GM12878 (cell line): ENCODE measurements around the gene CHMP4B. TPM values are rescaled to one million over a fixed set of nuclear protein-coding genes. Genes with fewer than 3 reads are reported as not detected.

ENCODE experiments used
- ATAC-seq: fragments of 200-7000 bp; cut with Tn5 transposase; 3 replicates; pipeline ENCODE4 v1.9.1; 2020; ENCODE audit warnings: mild to moderate bottlenecking, moderate library complexity
- BruUV-seq: library from RNA; stranded (reverse); fragments of 400-500 nt; replicated peaks from 2 replicates; lab custom pipeline; 2021; lab: Mats Ljungman, UMichigan
- CTCF ChIA-PET: fragments of 300-600 bp; sonication (Branson Sonifier 250); formaldehyde crosslinking; extraction: SDS; loops from one replicate; lab custom pipeline; 2021; ENCODE audit warnings: inconsistent platforms; lab: Yijun Ruan, JAX
- POLR2A ChIA-PET: fragments of 350-600 bp; formaldehyde crosslinking; extraction: SDS; loops from one replicate; lab custom pipeline; 2021; ENCODE audit warnings: inconsistent platforms; lab: Charles Lee
- RAD21 ChIA-PET: fragments of 300-600 bp; sonication (Branson Sonifier 250); formaldehyde crosslinking; loops from one replicate; lab custom pipeline; 2023; ENCODE audit warnings: antibody characterized with exemption; ENCODE audit not compliant: unreplicated experiment; lab: Charles Lee
- SMC1A ChIA-PET: fragments of 300-600 bp; sonication (Branson Sonifier 250); formaldehyde crosslinking; loops from one replicate; lab custom pipeline; 2023; ENCODE audit not compliant: unreplicated experiment, uncharacterized antibody; lab: Charles Lee
- DNase-seq: peaks from one replicate; pipeline ENCODE4 v3.0.0-alpha.2; 2011; ENCODE audit warnings: low read depth, low spot score
- FAIRE-seq: peaks from 3 replicates; lab custom pipeline; 2011; peaks lifted over from hg19 to GRCh38; lab: Jason Lieb, UNC
- H2AFZ ChIP-seq: 2 replicates; pipeline ENCODE4 v1.6.0; 2011; ENCODE audit warnings: low read depth, low read length, control low read depth; ENCODE audit not compliant: control insufficient read depth
- H3K27ac ChIP-seq: 2 replicates; pipeline ENCODE4 v1.5.1; 2011; ENCODE audit warnings: control low read depth; ENCODE audit not compliant: control insufficient read depth, insufficient read depth
- H3K27me3 ChIP-seq, 2 experiments: replicated peaks in 1 of 2; 2 replicates each; pipeline versions ENCODE4 v1.6.0 to v1.6.1; 2011; ENCODE audit warnings: low read length in 1 of 2; ENCODE audit not compliant: control insufficient read depth in 2 of 2, insufficient read depth in 2 of 2
- H3K36me3 ChIP-seq, 2 experiments: 2 replicates each; pipeline ENCODE4 v1.5.1; 2011; ENCODE audit warnings: low read length in 1 of 2; ENCODE audit not compliant: control insufficient read depth in 2 of 2, insufficient read depth in 2 of 2
- H3K4me1 ChIP-seq: 2 replicates; pipeline ENCODE4 v1.6.1; 2011; ENCODE audit warnings: mild to moderate bottlenecking, low read length, moderate library complexity, mixed read lengths; ENCODE audit not compliant: control insufficient read depth, insufficient read depth
- H3K4me2 ChIP-seq: 2 replicates; pipeline ENCODE4 v1.6.0; 2011; ENCODE audit warnings: control low read depth; ENCODE audit not compliant: control insufficient read depth, insufficient read depth
- H3K4me3 ChIP-seq: fragments of 200-600 bp; sonication (generic); 2 replicates; pipeline ENCODE4 v1.5.1; 2016
- H3K79me2 ChIP-seq: 2 replicates; pipeline ENCODE4 v1.6.0; 2011; ENCODE audit warnings: low read length; ENCODE audit not compliant: control insufficient read depth, insufficient read depth
- H3K9ac ChIP-seq: 2 replicates; pipeline ENCODE4 v1.8.0; 2011; ENCODE audit warnings: low read length, control low read depth, mixed read lengths; ENCODE audit not compliant: control insufficient read depth, insufficient read depth
- H3K9me3 ChIP-seq: replicated peaks from 3 replicates; pipeline ENCODE4 v1.5.1; 2011; ENCODE audit warnings: mild to moderate bottlenecking, low read length; ENCODE audit not compliant: control insufficient read depth, insufficient read depth
- H4K20me1 ChIP-seq: 2 replicates; pipeline ENCODE4 v1.6.0; 2011; ENCODE audit not compliant: control insufficient read depth, insufficient read depth
- CEBPB ChIP-seq, 2 experiments: fragments of 150-350 bp in 1 of 2; IDR thresholded peaks; 2 replicates each; pipeline ENCODE4 v1.6.1; 2012 to 2014; ENCODE audit warnings: low read depth in 2 of 2, low read length in 2 of 2, borderline replicate concordance in 1 of 2, inconsistent platforms in 1 of 2
- EGR1 ChIP-seq, 2 experiments: IDR thresholded peaks; 1 replicate in 1 of 2; 2 replicates in 1 of 2; pipeline ENCODE4 v1.6.1; 2011 to 2012; ENCODE audit warnings: low read depth in 2 of 2, low read length in 2 of 2, borderline replicate concordance in 1 of 2, mild to moderate bottlenecking in 1 of 2, moderate library complexity in 1 of 2
- HCFC1 ChIP-seq: fragments of 150-350 bp; IDR thresholded peaks from 2 replicates; pipeline ENCODE4 v1.6.1; 2014; ENCODE audit warnings: low read length
- HDAC2 ChIP-seq: fragments of 200-600 bp; sonication (generic); IDR thresholded peaks from 2 replicates; pipeline ENCODE4 v1.6.1; 2017
- IRF4 ChIP-seq: IDR thresholded peaks from 2 replicates; pipeline ENCODE4 v1.6.1; 2011; ENCODE audit warnings: low read depth, low read length
- JUNB ChIP-seq: IDR thresholded peaks from 2 replicates; pipeline ENCODE4 v1.6.1; 2016; ENCODE audit warnings: antibody characterized with exemption, mild to moderate bottlenecking
- MAX ChIP-seq: IDR thresholded peaks from 2 replicates; pipeline ENCODE4 v1.6.1; 2012; ENCODE audit warnings: low read depth, low read length, improper control_type of control experiment
- PML ChIP-seq: IDR thresholded peaks from 2 replicates; pipeline ENCODE4 v1.6.1; 2012; ENCODE audit warnings: low read length, inconsistent platforms
- RUNX3 ChIP-seq: IDR thresholded peaks from 2 replicates; pipeline ENCODE4 v1.6.1; 2012; ENCODE audit warnings: low read length, inconsistent platforms
- SIX5 ChIP-seq: IDR thresholded peaks from 2 replicates; pipeline ENCODE4 v1.6.1; 2011; ENCODE audit warnings: mild to moderate bottlenecking, low read depth, low read length, moderate library complexity; ENCODE audit not compliant: severe bottlenecking
- SPI1 ChIP-seq: IDR thresholded peaks from 2 replicates; pipeline ENCODE4 v1.6.1; 2011; ENCODE audit warnings: low read depth, mild to moderate bottlenecking, low read length, moderate library complexity, borderline replicate concordance; ENCODE audit not compliant: insufficient read depth
- STAT1 ChIP-seq: fragments of 450-650 bp; conservative IDR thresholded peaks from 2 replicates; pipeline ENCODE4 v1.6.1; 2014; ENCODE audit warnings: antibody characterized with exemption, mild to moderate bottlenecking
- YY1 ChIP-seq: IDR thresholded peaks from 2 replicates; pipeline ENCODE4 v1.6.1; 2011; ENCODE audit warnings: low read depth, mild to moderate bottlenecking, low read length
- ZBTB40 ChIP-seq: fragments of 450-650 bp; IDR thresholded peaks from 2 replicates; pipeline ENCODE4 v1.6.1; 2016; ENCODE audit warnings: mild to moderate bottlenecking, moderate library complexity, borderline replicate concordance
- WGBS: methylation state at CpG from one replicate; pipeline ENCODE4 v1.1.6; 2016; ENCODE audit warnings: low lambda C conversion rate; ENCODE audit not compliant: insufficient replicate concordance, insufficient coverage; ENCODE audit errors: missing lambda C conversion rate; 5-methylcytosine and 5-hydroxymethylcytosine counted together
- in situ Hi-C: fragments of 300-500 bp; cut with MboI; formaldehyde crosslinking; loops from 9 replicates; pipeline ENCODE4 v1.14.3; 2018; ENCODE audit warnings: mixed read lengths
- intact Hi-C: fragments of 100-400 bp; cut with micrococcal nuclease; formaldehyde crosslinking; loops from one replicate; pipeline ENCODE4 v1.14.2; 2022; ENCODE audit not compliant: unreplicated experiment
- polyA plus RNA-seq, 11 experiments: library from polyadenylated mRNA; depleted of rRNA in 4 of 11; unstranded in 6 of 11; stranded (reverse) in 5 of 11; fragments of >200 nt; fragmentation: Nextera tagmentation in 4 of 11; fragmentation: Illumina TruSeq in 1 of 11; extraction: Ambion mirVana in 4 of 11; extraction: Trizol in 1 of 11; gene quantifications; 1 replicate in 1 of 11; 2 replicates in 10 of 11; pipeline versions ENCODE4 v1.2.1 to v1.2.3, GENCODE V29; 2011 to 2016; ENCODE audit warnings: inconsistent platforms in 2 of 11, missing spikeins in 2 of 11, low read depth in 1 of 11
- total RNA-seq, 4 experiments: library from RNA; depleted of rRNA in 3 of 4; stranded (reverse); fragments of >200 nt in 3 of 4; fragmentation: Illumina TruSeq in 1 of 4; extraction: Trizol in 1 of 4; gene quantifications; 2 replicates each; pipeline versions ENCODE4 v1.2.1 to v1.2.3, GENCODE V29; 2013 to 2021

The CHMP4B gene
- total and polyA plus RNA-seq, 10 of the 15 experiments (the other 5 are each of a cell fraction or from before 2014, with no cell fraction given), result 4.2 to 118 (median 49.6) TPM

GRCh38 chr20:33869283-33869682 is 58.1 kb downstream of the CHMP4B start:
- in situ Hi-C loops (loop anchor here (5.0 to 10.0 kb wide), 2 partner anchors 198 to 256 kb away; no protein-coding TSS in a partner anchor), intact Hi-C loops (loop anchor here (5.0 kb wide), 1 partner anchor 63 kb away; no protein-coding TSS in a partner anchor)
- no peak for DNase-seq
- Histone ChIP-seq H2AFZ (no peak overlapping the region), H3K4me1 (no peaks in the 10 kb centered on the region), H3K4me2 (no peak overlapping the region), H3K9ac (no peak overlapping the region), H3K4me3 (no peak overlapping the region), H3K36me3 (no peaks in the 10 kb centered on the region), H3K79me2 (no peaks in the 10 kb centered on the region), H3K9me3 (no peaks in the 10 kb centered on the region), H4K20me1 (no peaks in the 10 kb centered on the region), H3K27me3 (no peaks in the 10 kb centered on the region), H3K27ac (no peak overlapping the region)
- no peak for ATAC-seq
- no TSS peak for BruUV-seq
- ChIA-PET SMC1A (no interaction called here), CTCF (no interaction called here), POLR2A (no interaction called here), RAD21 (no interaction called here)
- no peak for TF ChIP-seq RUNX3
- no peak for TF ChIP-seq CEBPB (IDR thresholded peaks at IDR 0.05; ENCODE audit: borderline replicate concordance in 1 of 2, low read depth in 2 of 2, low read length in 2 of 2)
- no peak for FAIRE-seq
- WGBS, result 61% methylated on average over 5 of the region's 5 CpGs

- H3K4me3 ChIP-seq, result no peak overlapping the region
- no peaks in the 10 kb centered on the region for H3K27me3 ChIP-seq
- intact Hi-C loops (no loop called here), in situ Hi-C loops (no loop called here)
- no peaks in the 10 kb centered on the region for H4K20me1 ChIP-seq
- peaks cover 15% of the 10 kb centered on the region for H3K4me1 ChIP-seq
- no peak overlapping the region for H2AFZ ChIP-seq
- ChIA-PET POLR2A (no interaction called here), RAD21 (no interaction called here), SMC1A (no interaction called here), CTCF (no interaction called here)
- no peak overlapping the region for H3K27ac ChIP-seq
- H3K9me3 ChIP-seq, result no peaks in the 10 kb centered on the region
- no peaks in the 10 kb centered on the region for H3K36me3 ChIP-seq
- no peaks in the 10 kb centered on the region for H3K79me2 ChIP-seq
- BruUV-seq, result no TSS peak
- ATAC-seq, result no peak
- DNase-seq, result no peak
- WGBS, result 88% methylated on average over 12 of the region's 12 CpGs
- H3K9ac ChIP-seq, result no peak overlapping the region
- no peak for FAIRE-seq
- no peak overlapping the region for H3K4me2 ChIP-seq
- TF ChIP-seq JUNB (no peak), STAT1 (no peak), SPI1 (no peak), HDAC2 (no peak), HCFC1 (no peak), ZBTB40 (no peak), PML (no peak), SIX5 (no peak), EGR1 (IDR thresholded peaks at IDR 0.05; ENCODE audit: borderline replicate concordance in 1 of 2, low read depth in 2 of 2, low read length in 2 of 2) (no peak), YY1 (no peak), MAX (no peak), IRF4 (no peak)
Observed at GRCh38 chr20:33871362-33871761, 60.2 kb downstream of the CHMP4B start.
